Gastroesophageal sphincter (tissue), 2 donors: ENCODE results near the gene AKT3.

ENCODE experiments used
- EP300 ChIP-seq: sonication (generic); formaldehyde crosslinking; IDR thresholded peaks from one replicate; pipeline ENCODE4 v1.6.1; 2017; ENCODE audit warnings: antibody characterized with exemption, mild to moderate bottlenecking
- POLR2A ChIP-seq, 2 donors: fragments of 450-650 bp; IDR thresholded peaks; one replicate each; pipeline ENCODE4 v1.6.1; 2017; ENCODE audit warnings: antibody characterized with exemption in 2 of 2, mild to moderate bottlenecking in 2 of 2, moderate library complexity in 1 of 2
- POLR2AphosphoS5 ChIP-seq: sonication (generic); formaldehyde crosslinking; IDR thresholded peaks from one replicate; pipeline ENCODE4 v1.6.1; 2017; ENCODE audit warnings: antibody characterized with exemption

DNA sequence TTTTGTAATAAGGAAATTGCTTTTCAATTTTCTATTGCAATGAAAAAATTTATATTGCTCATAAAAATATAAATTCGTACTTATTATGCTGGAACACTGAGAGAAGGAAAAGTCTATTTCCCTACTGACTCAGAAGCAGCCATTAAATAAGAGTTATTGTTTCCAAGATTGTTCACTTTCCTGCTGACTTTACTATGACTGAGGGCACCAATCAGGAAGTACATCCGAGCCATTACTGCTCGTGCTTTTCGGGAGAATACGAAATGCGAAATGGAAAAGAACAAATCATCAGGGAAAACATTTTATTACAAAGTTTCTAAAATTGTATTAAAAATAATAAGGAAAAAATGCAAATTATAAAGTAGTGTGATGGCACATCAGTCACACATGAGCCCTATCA, 204.8 kb downstream of the AKT3 start:
- TF ChIP-seq EP300 (no peak), POLR2AphosphoS5 (no peak), POLR2A (IDR thresholded peaks at IDR 0.05) (no peak)
